ENCODE results near the gene LEF1.

Gene LEF1

GRCh38 chr4:108168671-108169523 lies at the start of gene LEF1:
Gene LEF1 (minus strand): TSS chr4:108168932. CDS start chr4:108167767, 1,165 bp downstream.
- peak; percentile 70 for DNase-seq

- no peak for DNase-seq
These were observed 47.8 kb upstream of the LEF1 start for GRCh38 chr4:108216510-108216909.

- no peak for DNase-seq
These were observed 46.3 kb upstream of the LEF1 start for GRCh38 chr4:108215055-108215454.

DNA sequence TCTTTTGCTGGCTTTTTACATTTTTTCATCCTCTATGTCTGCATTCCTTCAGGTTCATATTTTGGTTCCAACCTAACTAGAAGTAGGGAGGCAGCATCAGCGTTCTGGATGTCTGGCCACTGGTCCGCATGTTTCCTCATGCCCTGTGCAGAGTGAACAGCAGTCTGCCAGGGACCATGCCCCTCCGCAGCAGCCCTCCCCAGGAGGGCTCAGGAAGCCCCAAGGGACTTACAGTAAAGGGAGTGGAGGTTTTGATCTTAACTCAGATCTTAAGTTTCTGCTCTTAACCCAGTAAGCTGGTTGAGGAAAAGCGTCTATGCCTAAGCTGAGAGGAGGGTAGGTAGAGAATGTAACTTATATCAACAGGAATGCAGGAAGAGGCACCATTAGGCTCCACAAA lies 45.0 kb upstream of the LEF1 start:
- DNase-seq: no peak

DNA sequence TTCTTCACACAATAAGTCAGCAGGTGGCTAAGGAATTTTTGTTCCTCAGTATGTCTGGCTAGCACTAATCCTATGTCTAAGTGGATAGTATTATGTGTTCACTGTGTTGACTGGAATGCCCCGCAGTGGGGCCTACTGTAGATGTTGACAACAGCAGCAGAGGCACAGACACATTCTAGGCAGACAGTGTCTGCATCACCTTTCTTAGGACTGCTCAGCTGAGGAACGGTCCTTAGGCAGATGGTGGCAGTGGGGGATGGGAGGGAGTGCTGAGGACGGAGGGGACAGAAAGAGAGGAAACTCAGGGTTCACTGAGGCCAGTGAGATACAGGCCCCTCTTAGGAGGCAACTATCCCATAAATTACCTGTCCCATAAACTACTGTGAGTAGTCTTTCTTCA lies 44.6 kb upstream of the LEF1 start:
- DNase-seq: no peak

DNA sequence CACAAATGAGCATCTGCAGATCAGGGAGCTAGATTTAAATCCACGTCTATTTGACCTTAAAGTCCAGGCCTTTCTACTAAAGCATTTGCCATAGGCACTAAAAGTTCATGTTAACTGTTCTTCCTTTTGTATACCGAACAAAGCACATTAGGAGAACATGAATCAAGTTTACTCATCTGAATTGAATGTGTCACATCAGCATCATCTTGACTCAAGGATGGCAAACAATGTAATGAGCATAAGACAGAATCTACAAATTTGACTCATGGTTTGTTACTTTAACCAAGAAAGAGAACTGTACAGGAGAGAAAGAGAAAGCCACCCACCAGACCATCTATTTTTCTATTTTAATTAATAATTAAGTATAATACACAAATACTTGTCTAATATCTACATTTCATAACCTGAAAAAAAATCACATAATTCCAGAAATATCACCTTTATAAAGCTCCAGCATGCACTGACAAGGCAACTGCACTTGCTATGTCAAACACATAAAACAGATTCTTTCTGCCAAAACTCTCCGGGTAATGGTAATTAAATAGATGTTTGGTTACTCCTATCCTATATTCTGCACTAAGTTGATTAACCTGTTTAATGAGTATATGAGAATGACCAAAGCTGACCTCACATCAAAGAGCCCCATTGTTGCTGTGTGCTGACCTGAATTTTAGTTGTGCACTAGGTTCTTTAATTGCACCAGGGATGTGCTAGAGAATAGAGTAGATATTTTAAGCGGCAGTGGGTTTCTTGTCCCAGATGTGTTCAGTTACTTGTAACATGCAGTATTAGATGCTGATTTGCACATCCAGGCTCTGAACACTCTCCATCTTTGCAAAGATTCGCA lies 42.5 kb upstream of the LEF1 start:
- no peak for DNase-seq

- DNase-seq: no peak
These were observed 40.8 kb upstream of the LEF1 start for GRCh38 chr4:108209489-108209888.

- no peak for DNase-seq
These were observed 37.1 kb upstream of the LEF1 start for GRCh38 chr4:108205859-108206258.

DNA sequence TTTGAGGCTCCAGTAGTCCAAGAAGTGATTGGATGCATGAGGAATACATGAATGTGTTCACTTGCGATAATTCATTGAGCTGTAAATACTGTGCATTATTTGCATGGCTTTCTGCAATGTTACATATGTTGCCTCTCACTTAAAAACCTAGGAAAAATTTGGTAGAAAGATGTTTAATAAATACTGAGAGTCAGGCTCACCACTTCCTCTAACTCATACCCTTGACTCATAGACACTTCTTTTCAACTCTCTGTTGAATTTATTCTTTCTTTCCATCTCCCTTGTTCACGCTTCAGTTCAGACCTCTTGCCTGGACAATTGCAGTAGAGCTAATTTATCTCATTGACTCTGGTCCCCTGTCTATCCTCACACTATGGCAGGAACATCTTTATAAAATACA lies 35.8 kb upstream of the LEF1 start:
- no peak for DNase-seq

DNA sequence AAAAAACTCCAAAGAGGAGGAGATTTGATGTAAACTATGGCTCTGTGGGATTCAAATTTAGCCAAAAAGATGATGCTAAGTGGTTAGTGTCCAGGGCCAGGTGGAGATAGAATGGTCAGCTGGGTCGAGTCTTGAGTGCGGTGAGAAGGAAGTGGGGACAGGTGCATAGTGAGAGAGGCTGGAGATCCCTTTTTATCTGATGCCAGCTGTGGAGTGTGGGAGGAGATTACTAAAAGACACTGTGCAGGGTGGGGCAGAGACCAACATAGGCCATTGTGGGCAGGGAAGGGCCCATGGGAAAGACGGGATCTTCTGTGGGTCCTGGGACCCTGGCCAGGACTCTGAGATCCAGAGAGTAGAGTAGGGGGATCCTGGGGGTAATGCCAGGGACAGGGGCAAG lies 34.6 kb upstream of the LEF1 start:
- no peak for DNase-seq

DNA sequence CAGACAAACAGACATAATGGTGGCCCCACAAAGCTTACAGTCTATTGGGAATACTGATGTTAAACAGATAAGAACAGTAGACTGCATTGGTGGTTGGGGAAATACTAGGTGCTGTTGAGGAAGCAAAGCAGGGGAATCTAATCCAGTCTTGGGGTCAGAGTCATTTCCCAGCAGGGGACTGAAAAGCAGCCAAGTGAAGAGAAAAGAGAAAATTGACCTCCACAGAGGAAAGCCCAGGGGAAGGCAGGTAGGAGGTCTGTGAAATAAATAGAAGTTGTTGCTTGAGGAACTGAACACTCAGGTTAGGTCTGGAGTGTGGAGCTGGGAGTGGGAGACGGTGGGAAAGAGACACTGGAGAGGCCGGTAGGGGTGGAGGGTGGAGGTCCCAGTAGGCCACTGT lies 33.0 kb upstream of the LEF1 start:
- DNase-seq: no peak

DNA sequence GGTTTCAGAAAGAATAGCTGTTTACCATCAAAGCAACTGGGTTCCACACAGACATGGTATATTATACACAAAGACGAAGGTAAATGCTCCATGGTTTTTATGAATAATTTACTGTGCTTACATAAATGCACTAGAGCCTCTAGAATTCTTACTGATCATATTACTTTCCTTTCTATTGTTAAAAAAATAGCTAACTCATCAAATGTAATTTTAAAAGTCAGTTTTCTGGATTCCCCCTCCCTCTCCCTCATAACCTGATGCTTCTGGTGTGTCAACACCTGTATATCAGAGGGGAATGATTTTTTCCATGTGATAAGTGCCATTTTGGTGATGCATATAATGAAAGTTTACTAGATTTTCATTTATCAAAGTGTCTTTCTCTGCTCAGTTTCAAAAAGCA lies 31.1 kb upstream of the LEF1 start:
- no peak for DNase-seq

GRCh38 chr4:108193886-108194672 lies 25.3 kb upstream of the LEF1 start:
- DNase-seq: no peak

- DNase-seq: no peak
These were observed 24.2 kb upstream of the LEF1 start for GRCh38 chr4:108192935-108193334.

DNA sequence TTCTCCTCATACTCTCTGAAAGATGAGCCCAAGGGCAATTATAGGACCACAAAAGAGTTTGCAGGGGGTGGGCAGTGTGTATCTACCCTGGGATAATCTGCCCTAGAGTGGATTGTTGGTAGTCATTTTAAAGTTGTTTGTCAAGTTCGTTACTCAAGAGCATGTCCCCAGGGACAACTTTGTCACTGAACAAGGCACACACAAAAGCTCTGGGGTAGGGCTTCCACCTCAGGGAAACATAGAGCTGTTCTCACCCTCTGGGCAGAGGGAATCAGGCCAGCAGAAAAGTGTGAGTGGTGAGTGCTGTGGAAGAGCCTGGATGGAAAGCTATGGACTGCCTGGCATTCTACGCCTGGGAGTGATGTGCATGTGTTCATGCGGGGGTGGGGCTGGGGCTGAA lies 23.3 kb upstream of the LEF1 start:
- DNase-seq: no peak

DNA sequence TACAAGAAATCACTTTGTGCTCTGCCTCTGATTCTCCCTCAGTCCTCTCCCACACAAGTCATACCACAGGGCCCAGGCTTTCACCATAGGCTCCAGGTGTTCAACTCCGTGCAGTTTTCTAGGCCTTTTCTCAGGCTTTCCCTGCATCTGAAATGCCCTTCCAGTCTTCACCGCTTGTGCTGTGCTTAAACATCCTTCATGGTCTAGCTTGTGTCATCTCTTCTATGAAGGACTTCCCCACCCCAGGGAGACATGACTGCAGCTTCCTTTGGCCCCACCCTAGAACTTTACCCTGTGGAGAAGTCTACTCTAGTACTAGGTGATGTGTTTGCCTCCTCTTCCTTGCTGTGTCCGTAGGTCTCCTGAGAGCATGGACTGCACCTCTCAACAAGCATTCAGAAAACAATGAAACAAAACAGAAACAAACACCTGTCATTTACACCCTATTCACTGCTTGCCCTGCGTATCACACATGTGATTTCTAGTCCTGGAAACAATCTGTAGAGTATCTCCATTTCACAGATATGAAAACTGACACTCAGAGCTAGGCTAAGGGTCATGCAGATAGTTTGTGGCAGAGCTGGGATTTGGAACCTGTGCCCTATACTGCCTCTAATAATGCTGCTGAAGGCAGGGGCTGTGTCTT lies 22.7 kb upstream of the LEF1 start:
- no peak for DNase-seq

- no peak for DNase-seq
These were observed 20.0 kb upstream of the LEF1 start for GRCh38 chr4:108188770-108189169.

DNA sequence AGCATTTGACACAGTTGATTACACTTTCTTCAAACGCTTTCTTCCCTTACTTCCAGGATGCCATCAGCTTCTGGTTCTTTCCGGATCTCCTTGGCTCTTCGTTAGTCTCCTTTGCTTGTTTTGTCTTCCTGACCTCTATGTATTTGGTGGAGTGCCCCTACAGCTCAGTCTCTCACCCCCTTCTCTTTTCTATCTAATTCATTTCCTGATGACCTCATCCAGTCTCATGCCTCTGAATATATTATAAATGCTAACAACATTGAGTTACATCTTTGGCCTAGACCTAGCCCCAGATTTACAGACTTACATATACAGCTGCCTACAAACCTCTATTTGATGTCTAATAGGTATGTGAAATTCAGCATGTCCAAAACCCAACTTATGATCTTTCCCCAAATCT lies 16.5 kb upstream of the LEF1 start:
- DNase-seq: no peak

DNA sequence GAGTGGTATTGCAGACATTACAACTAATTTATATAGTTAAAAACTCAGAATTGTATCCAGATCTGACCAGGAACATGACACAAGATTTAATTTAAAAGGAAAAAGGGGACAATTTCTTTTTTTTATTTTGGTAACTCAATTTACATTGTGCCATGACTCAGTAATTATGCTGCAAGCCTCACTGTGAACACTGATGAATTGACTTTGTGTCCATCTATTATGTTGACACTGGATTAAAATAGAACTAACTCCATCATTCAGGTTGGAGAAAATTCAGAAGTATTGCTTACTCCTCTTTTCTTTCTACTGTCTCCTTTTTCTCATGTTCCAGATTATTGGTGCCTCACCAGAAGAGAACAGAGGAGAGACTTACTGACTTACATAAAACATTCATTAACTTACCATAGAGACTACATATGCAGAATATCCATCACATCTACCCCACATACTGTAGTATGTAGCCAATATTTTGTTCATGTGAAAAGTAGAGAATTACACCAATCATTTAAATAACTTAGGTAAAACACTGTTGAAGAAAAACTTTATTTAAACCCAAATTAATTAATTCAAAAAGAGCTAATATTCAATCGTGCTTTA lies 15.8 kb upstream of the LEF1 start:
- DNase-seq: no peak

DNA sequence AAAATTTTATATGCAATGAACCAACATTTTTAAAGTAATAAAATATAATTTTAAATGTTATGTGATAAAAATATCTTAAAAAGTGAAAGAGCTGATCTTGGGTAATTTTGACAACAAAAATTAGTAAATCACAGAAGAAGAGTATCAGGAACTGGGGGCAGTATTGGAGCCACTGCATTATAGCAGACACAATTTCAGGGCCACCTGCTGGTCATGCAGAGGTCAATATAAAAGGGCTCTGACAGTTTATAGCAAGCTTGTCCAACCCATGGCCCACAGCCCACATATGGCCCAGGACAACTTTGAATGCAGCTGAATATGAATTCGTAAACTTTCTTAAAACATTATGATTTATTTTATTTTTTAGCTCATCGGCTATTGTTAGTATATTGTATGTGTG lies 13.0 kb upstream of the LEF1 start:
- DNase-seq: no peak

- DNase-seq: no peak
These were observed 11.8 kb upstream of the LEF1 start for GRCh38 chr4:108180513-108180912.

GRCh38 chr4:108175966-108176365 lies 7.2 kb upstream of the LEF1 start:
- DNase-seq: no peak
